Peyer's patch (tissue), 4 donors: Measurements from ENCODE around the gene FOXL3. TPM values are rescaled to one million over a fixed set of nuclear protein-coding genes. Genes with fewer than 3 reads are reported as not detected.

Experiments used
- DNase-seq, 3 donors: peaks; one replicate each; pipeline ENCODE4 v3.0.0-alpha.2; 2017 to 2019
- H3K27ac ChIP-seq, 4 donors: fragments of 200-600 bp; sonication (generic); one replicate each; pipeline ENCODE4 v1.5.1; 2016 to 2019
- H3K27me3 ChIP-seq, 2 donors: fragments of 200-600 bp; sonication (generic); one replicate each; pipeline ENCODE4 v1.5.1; 2019
- H3K36me3 ChIP-seq, 3 donors: fragments of 200-600 bp; sonication (generic); one replicate each; pipeline ENCODE4 v1.5.1; 2016 to 2019
- H3K4me1 ChIP-seq, 4 donors: fragments of 200-600 bp; sonication (generic); one replicate each; pipeline ENCODE4 v1.5.1; 2016 to 2019
- H3K4me3 ChIP-seq, 4 donors: fragments of 200-600 bp; sonication (generic); 1 replicate in 3 of 4; 2 replicates in 1 of 4; pipeline ENCODE4 v1.5.1; 2016 to 2019; ENCODE audit warnings: mild to moderate bottlenecking in 1 of 4
- H3K9me3 ChIP-seq, 4 donors: fragments of 200-600 bp; sonication (generic); one replicate each; pipeline ENCODE4 v1.5.1; 2016 to 2019; ENCODE audit warnings: mild to moderate bottlenecking in 1 of 4
- CTCF ChIP-seq, 6 experiments: fragments of 450-650 bp in 4 of 6; fragments of 200-600 bp in 2 of 6; sonication (generic) in 1 of 6; IDR thresholded peaks; one replicate each; pipeline ENCODE4 v1.5.1; 2017 to 2019; ENCODE audit warnings: antibody characterized with exemption in 6 of 6, mild to moderate bottlenecking in 3 of 6, moderate library complexity in 1 of 6
- POLR2A ChIP-seq, 2 donors: fragments of 450-650 bp; IDR thresholded peaks; one replicate each; pipeline ENCODE4 v1.5.1; 2017; ENCODE audit warnings: antibody characterized with exemption in 2 of 2, mild to moderate bottlenecking in 2 of 2, moderate library complexity in 2 of 2
- total RNA-seq, 4 donors: library from RNA; depleted of rRNA; stranded (reverse); fragments of >200 nt; gene quantifications; one replicate each; pipeline ENCODE4 v1.1.0, GENCODE V29; 2016

The FOXL3 gene
- total RNA-seq, 4 donors from 2014 or later: not detected

GRCh38 chr7:327991-328702, 38.2 kb downstream of the FOXL3 start:
- Histone ChIP-seq H3K4me1 (peaks cover 4 to 44% (median 8%) of the 10 kb centered on the region in 4 donors), H3K9me3 (no peaks in the 10 kb centered on the region), H3K27ac (no peak overlapping the region), H3K36me3 (no peaks in the 10 kb centered on the region), H3K27me3 (no peaks in the 10 kb centered on the region), H3K4me3 (no peak overlapping the region)
- TF ChIP-seq CTCF (IDR thresholded peaks at IDR 0.05) (no peak), POLR2A (IDR thresholded peaks at IDR 0.05) (no peak)
- DNase-seq: peak in 1 of 3 donors; percentile 33

GRCh38 chr7:329691-330281, 39.8 kb downstream of the FOXL3 start:
- H3K9me3 ChIP-seq: no peaks in the 10 kb centered on the region
- H3K27me3 ChIP-seq: no peaks in the 10 kb centered on the region
- peaks cover 4 to 49% (median 8%) of the 10 kb centered on the region in 4 donors for H3K4me1 ChIP-seq
- peak in 2 of 3 donors; percentile 76 to 86 for DNase-seq
- peak overlapping the region in 3 of 4 donors; percentile 27 to 88 (median 77) for H3K27ac ChIP-seq
- no peak for TF ChIP-seq CTCF (IDR thresholded peaks at IDR 0.05)
- peak in 1 of 2 donors; percentile 57 for TF ChIP-seq POLR2A (IDR thresholded peaks at IDR 0.05)
- no peaks in the 10 kb centered on the region for H3K36me3 ChIP-seq
- H3K4me3 ChIP-seq: no peak overlapping the region

- DNase-seq: peak in 1 of 3 donors; percentile 57
- H3K4me1 ChIP-seq: peaks cover 4 to 49% (median 8%) of the 10 kb centered on the region in 4 donors
- peak overlapping the region in 1 of 4 donors; percentile 56 for H3K27ac ChIP-seq
- no peaks in the 10 kb centered on the region for H3K36me3 ChIP-seq
- H3K27me3 ChIP-seq: no peaks in the 10 kb centered on the region
- TF ChIP-seq CTCF (IDR thresholded peaks at IDR 0.05) (no peak), POLR2A (IDR thresholded peaks at IDR 0.05) (no peak)
- no peaks in the 10 kb centered on the region for H3K9me3 ChIP-seq
- no peak overlapping the region for H3K4me3 ChIP-seq
Measured at GRCh38 chr7:330511-331230, 40.7 kb downstream of the FOXL3 start.

GRCh38 chr7:332020-332517, 42.1 kb downstream of the FOXL3 start:
- Histone ChIP-seq H3K4me1 (peaks cover 4 to 40% (median 8%) of the 10 kb centered on the region in 4 donors), H3K27ac (peak overlapping the region in 1 of 4 donors; percentile 65), H3K27me3 (no peaks in the 10 kb centered on the region), H3K36me3 (no peaks in the 10 kb centered on the region), H3K4me3 (peak overlapping the region in 1 of 4 donors; percentile 34), H3K9me3 (no peaks in the 10 kb centered on the region)
- TF ChIP-seq POLR2A (IDR thresholded peaks at IDR 0.05): no peak
- TF ChIP-seq CTCF (IDR thresholded peaks at IDR 0.05): no peak
- DNase-seq: peak in 1 of 3 donors; percentile 51

GRCh38 chr7:332646-333392, 42.8 kb downstream of the FOXL3 start:
- peak; percentile 57 to 92 (median 84) for TF ChIP-seq CTCF (IDR thresholded peaks at IDR 0.05)
- peak in 1 of 2 donors; percentile 26 for TF ChIP-seq POLR2A (IDR thresholded peaks at IDR 0.05)
- peak; percentile 67 to 93 (median 90) for DNase-seq
- H3K4me3 ChIP-seq: peak overlapping the region; percentile 14 to 48 (median 28)
- peaks cover 4 to 33% (median 8%) of the 10 kb centered on the region in 4 donors for H3K4me1 ChIP-seq
- no peaks in the 10 kb centered on the region for H3K9me3 ChIP-seq
- H3K36me3 ChIP-seq: no peaks in the 10 kb centered on the region
- no peaks in the 10 kb centered on the region for H3K27me3 ChIP-seq
- peak overlapping the region in 3 of 4 donors; percentile 17 to 71 (median 65) for H3K27ac ChIP-seq
